Uterus (tissue), 4 donors: ENCODE results near the gene SIRPD. TPM values are rescaled to one million over a fixed set of nuclear protein-coding genes. Genes with fewer than 3 reads are reported as not detected.
"Not testable (repeated sequence)": the region's sequence is repeated elsewhere in the genome, so short reads cannot be mapped to it uniquely, and the experiment has no call there.

ENCODE experiments used
- DNase-seq, 2 donors: peaks; one replicate each; pipeline ENCODE4 v3.0.0-alpha.2; 2019 to 2020
- H3K27ac ChIP-seq, 2 donors: fragments of 200-600 bp; sonication (generic); 1 replicate in 1 of 2; 2 replicates in 1 of 2; pipeline ENCODE4 v1.5.1; 2016 to 2018
- H3K27me3 ChIP-seq, 2 donors: fragments of 200-600 bp; sonication (generic); one replicate each; pipeline ENCODE4 v1.5.1; 2018 to 2019; ENCODE audit warnings: control low read depth in 1 of 2
- H3K36me3 ChIP-seq, 2 donors: fragments of 200-600 bp; sonication (generic); one replicate each; pipeline ENCODE4 v1.5.1; 2019; ENCODE audit warnings: control low read depth in 1 of 2
- H3K4me1 ChIP-seq, 2 donors: fragments of 200-600 bp; sonication (generic); one replicate each; pipeline ENCODE4 v1.5.1; 2018 to 2019; ENCODE audit warnings: control low read depth in 1 of 2
- H3K4me3 ChIP-seq, 2 donors: fragments of 200-600 bp; sonication (generic); 1 replicate in 1 of 2; 2 replicates in 1 of 2; pipeline ENCODE4 v1.5.1; 2018 to 2019; ENCODE audit warnings: mild to moderate bottlenecking in 1 of 2
- H3K9me3 ChIP-seq, 2 donors: fragments of 200-600 bp; sonication (generic); one replicate each; pipeline ENCODE4 v1.5.1; 2019; ENCODE audit warnings: control low read depth in 1 of 2
- CTCF ChIP-seq, 4 experiments: fragments of 200-600 bp in 2 of 4; fragments of 450-650 bp in 2 of 4; sonication (generic) in 2 of 4; IDR thresholded peaks; one replicate each; pipeline ENCODE4 v1.5.1; 2016 to 2019; ENCODE audit warnings: antibody characterized with exemption in 4 of 4, mild to moderate bottlenecking in 2 of 4, moderate library complexity in 1 of 4
- POLR2A ChIP-seq, 2 donors: fragments of 450-650 bp; IDR thresholded peaks; one replicate each; pipeline ENCODE4 v1.6.1; 2016; ENCODE audit warnings: antibody characterized with exemption in 2 of 2, mild to moderate bottlenecking in 1 of 2, moderate library complexity in 1 of 2
- intact Hi-C: fragments of 100-400 bp; cut with DNase I; formaldehyde crosslinking; loops from one replicate; pipeline ENCODE4 v1.15.1; 2023; ENCODE audit warnings: low total_unique reads
- total RNA-seq, 4 donors: library from RNA; depleted of rRNA in 3 of 4; stranded (reverse); fragments of >200 nt in 3 of 4; gene quantifications; one replicate each; pipeline versions ENCODE4 v1.1.0 to v1.2.4, GENCODE V29; 2014 to 2023
- donor health status: DM: yes; HTN: yes; CAD: no.

Gene SIRPD
- total RNA-seq, 4 donors from 2014 or later, result not detected

GRCh38 chr20:1579488-1579887, 22.0 kb upstream of the SIRPD start:
- Histone ChIP-seq H3K9me3 (no peaks in the 10 kb centered on the region), H3K4me3 (no peak overlapping the region), H3K4me1 (no peaks in the 10 kb centered on the region), H3K27ac (no peak overlapping the region), H3K27me3 (no peaks in the 10 kb centered on the region), H3K36me3 (no peaks in the 10 kb centered on the region)
- intact Hi-C loops, result no loop called here
- DNase-seq, result no peak
- TF ChIP-seq POLR2A (IDR thresholded peaks at IDR 0.05) (no peak), CTCF (IDR thresholded peaks at IDR 0.05) (no peak)

- no peak overlapping the region for H3K27ac ChIP-seq
- no peak for TF ChIP-seq POLR2A (IDR thresholded peaks at IDR 0.05)
- no peak for TF ChIP-seq CTCF (IDR thresholded peaks at IDR 0.05)
- intact Hi-C loops, result no loop called here
- H3K9me3 ChIP-seq, result no peaks in the 10 kb centered on the region
- no peak for DNase-seq
- no peak overlapping the region for H3K4me3 ChIP-seq
- H3K4me1 ChIP-seq, result no peaks in the 10 kb centered on the region
- no peaks in the 10 kb centered on the region for H3K36me3 ChIP-seq
- no peaks in the 10 kb centered on the region for H3K27me3 ChIP-seq
Observed at GRCh38 chr20:1577906-1578305, 20.4 kb upstream of the SIRPD start.

DNA sequence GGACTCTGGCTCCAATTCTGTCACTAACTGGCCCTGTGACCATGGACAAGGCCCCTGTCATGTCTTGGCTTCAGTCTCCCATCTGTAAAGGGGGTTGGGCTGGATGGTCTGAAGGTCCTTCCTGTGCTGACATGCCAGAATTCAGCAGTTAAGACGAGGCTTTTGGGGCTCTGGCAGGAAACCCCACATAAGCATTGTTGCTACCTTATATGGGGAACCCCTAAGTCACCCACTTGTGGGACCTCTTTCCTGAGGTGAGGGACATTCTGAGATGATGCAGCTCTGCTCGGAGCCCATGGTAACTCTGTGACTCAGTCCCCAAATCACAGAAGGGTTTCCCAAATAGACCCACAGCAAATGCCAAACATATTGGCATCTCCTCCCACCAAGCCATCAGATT, 19.8 kb upstream of the SIRPD start:
- H3K36me3 ChIP-seq, H3K27me3 ChIP-seq, H3K9me3 ChIP-seq, H3K4me1 ChIP-seq, intact Hi-C loops, DNase-seq, H3K4me3 ChIP-seq, H3K27ac ChIP-seq: not testable (repeated sequence)

DNA sequence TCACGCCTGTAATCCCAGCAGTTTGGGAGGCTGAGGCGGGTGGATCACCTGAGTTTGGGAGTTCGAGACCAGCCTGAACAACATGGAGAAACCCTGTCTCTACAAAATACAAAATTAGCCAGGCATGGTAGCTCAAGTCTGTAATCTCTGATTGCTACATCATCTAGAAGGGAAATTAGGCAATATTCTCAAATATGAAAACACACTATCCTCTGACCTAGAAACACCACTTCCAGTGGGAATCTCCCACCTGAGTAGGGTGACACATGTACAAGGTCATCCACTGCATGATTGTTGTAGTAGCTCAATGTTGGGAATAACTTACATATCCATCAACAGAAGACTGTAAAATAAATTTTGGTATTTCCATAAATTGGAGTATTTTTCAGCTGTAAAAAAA, 19.1 kb upstream of the SIRPD start:
- Histone ChIP-seq H3K9me3 (no peaks in the 10 kb centered on the region), H3K36me3 (no peaks in the 10 kb centered on the region), H3K27me3 (no peaks in the 10 kb centered on the region), H3K4me1 (no peaks in the 10 kb centered on the region), H3K27ac (no peak overlapping the region), H3K4me3 (no peak overlapping the region)
- DNase-seq, result no peak
- intact Hi-C loops, result no loop called here
- TF ChIP-seq CTCF (IDR thresholded peaks at IDR 0.05), result no peak
- no peak for TF ChIP-seq POLR2A (IDR thresholded peaks at IDR 0.05)

DNA sequence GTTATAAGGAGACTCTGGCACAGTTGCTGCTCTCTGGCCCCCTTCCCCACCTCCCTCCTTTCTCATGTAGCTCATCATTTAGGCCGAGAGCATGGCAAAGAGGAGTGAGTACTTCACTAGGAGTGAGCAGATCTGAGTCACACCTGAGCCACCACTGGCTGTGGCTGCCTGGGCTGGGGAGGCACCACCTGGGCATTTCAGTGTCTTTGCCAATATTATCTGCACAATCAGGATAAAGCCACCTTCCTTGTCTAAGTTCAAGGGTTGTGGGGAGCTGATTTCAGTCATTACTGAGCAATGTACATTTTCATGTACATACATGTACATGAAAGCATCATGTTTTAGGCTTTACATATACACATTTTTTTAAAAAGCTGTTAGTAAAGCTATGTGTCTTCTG, 18.5 kb upstream of the SIRPD start:
- H3K4me3 ChIP-seq, DNase-seq, H3K27ac ChIP-seq, intact Hi-C loops, H3K36me3 ChIP-seq, H3K4me1 ChIP-seq, H3K27me3 ChIP-seq, H3K9me3 ChIP-seq: not testable (repeated sequence)

DNA sequence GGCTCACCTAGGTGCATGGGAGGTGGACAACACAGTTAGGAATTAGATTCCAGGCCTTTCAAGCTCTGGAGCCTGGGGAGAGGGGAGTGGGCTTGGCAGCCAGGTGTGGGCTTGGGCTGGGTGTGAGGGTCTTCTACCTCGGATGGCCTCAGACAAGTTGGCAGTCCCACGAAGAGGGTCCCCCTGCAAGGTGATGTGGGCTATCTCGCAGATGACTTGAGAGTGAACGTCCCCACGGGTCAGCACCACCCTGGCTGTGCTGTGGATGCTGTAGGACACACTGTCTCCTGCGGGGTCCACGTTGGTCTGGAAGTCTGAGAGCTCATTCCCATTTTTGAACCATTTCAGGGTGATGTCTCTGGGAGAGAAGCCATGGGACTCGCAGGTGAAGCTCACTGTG, 14.1 kb upstream of the SIRPD start:
- H3K27me3 ChIP-seq, H3K27ac ChIP-seq, H3K4me3 ChIP-seq, intact Hi-C loops, DNase-seq, H3K4me1 ChIP-seq, H3K9me3 ChIP-seq, H3K36me3 ChIP-seq: not testable (repeated sequence)

DNA sequence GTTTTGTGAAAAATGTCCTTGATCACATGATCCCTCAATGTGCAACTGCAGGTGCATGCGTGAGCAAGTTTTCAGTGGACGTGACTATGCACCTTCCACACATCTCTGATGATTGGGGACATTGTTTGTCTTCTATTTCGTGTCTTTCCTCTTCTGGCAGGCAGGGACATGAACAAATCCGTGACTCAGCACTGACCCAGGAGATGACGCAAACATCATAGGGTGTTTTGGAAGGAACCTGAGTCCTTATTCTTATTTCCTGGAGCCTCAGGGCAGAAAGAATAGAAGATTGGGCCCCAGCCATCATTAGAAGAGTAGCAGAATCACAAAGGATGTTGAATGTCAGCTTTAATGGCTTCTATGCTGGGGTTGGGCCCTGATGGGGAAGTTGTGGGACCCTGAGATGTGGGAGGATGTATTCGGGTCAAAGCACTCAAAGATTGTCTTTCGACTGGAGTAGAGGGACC, 11.9 kb upstream of the SIRPD start:
- H3K4me1 ChIP-seq, result no peaks in the 10 kb centered on the region
- H3K9me3 ChIP-seq, result no peaks in the 10 kb centered on the region
- H3K4me3 ChIP-seq, result no peak overlapping the region
- no peaks in the 10 kb centered on the region for H3K27me3 ChIP-seq
- H3K27ac ChIP-seq, result no peak overlapping the region
- H3K36me3 ChIP-seq, result no peaks in the 10 kb centered on the region
- no peak for DNase-seq
- intact Hi-C loops, result no loop called here
- no peak for TF ChIP-seq POLR2A (IDR thresholded peaks at IDR 0.05)
- TF ChIP-seq CTCF (IDR thresholded peaks at IDR 0.05), result no peak
